HCT116 (cell line): ENCODE results near the gene RBM8A. TPM values are rescaled to one million over a fixed set of nuclear protein-coding genes. Genes with fewer than 3 reads are reported as not detected.
A peak's percentile ranks its signal among the peaks of the same experiment; 100 is the strongest.

ENCODE experiments used
- ATAC-seq: fragments of 200-7000 bp; cut with Tn5 transposase; 2 replicates; pipeline ENCODE4 v1.9.1; 2020; ENCODE audit warnings: mild to moderate bottlenecking, moderate library complexity
- BruUV-seq: library from RNA; stranded (reverse); fragments of 400-500 nt; replicated peaks from 2 replicates; lab custom pipeline; 2021; lab: Mats Ljungman, UMichigan
- CTCF ChIA-PET: fragments of 300-600 bp; sonication (Branson Sonifier 250); formaldehyde crosslinking; loops from one replicate; lab custom pipeline; 2021; ENCODE audit warnings: antibody characterized with exemption; lab: Charles Lee
- POLR2A ChIA-PET: fragments of 300-600, 350-600 bp; sonication (Branson Sonifier 250); formaldehyde crosslinking; loops from one replicate; lab custom pipeline; 2021; ENCODE audit warnings: antibody characterized with exemption; lab: Charles Lee
- RAD21 ChIA-PET, 2 experiments: fragments of 300-600 bp; sonication (Branson Sonifier 250); formaldehyde crosslinking; loops; one replicate each; lab custom pipeline; 2023; ENCODE audit warnings: low total read pairs in 2 of 2; ENCODE audit not compliant: uncharacterized antibody in 2 of 2, unreplicated experiment in 2 of 2, low non-redundant PET in 1 of 2; lab: Charles Lee
- DNase-seq: peaks from one replicate; pipeline ENCODE4 v3.0.0-alpha.2; 2010; ENCODE audit warnings: low read depth, low spot score
- H2AFZ ChIP-seq: fragments of 200-600 bp; shearing (Covaris generic), sonication (generic); 2 replicates; pipeline ENCODE4 v1.6.1; 2017; ENCODE audit warnings: low read depth, mixed run types, mixed read lengths, antibody characterized with exemption, low read length; ENCODE audit not compliant: poor library complexity, severe bottlenecking
- H3K27ac ChIP-seq: 2 replicates; pipeline ENCODE4 v1.5.1; 2012; ENCODE audit warnings: low read depth, low read length
- H3K27me3 ChIP-seq: fragments of 200-600 bp; sonication (generic); 2 replicates; pipeline ENCODE4 v1.6.1; 2016; ENCODE audit warnings: mixed run types, low read length, mixed read lengths; ENCODE audit not compliant: insufficient read depth
- H3K36me3 ChIP-seq, 2 experiments: fragments of 200-500 bp in 1 of 2; fragments of 200-600 bp in 1 of 2; sonication (Bioruptor generic) in 1 of 2; sonication (generic) in 1 of 2; 2 replicates each; pipeline versions ENCODE4 v1.5.1 to v1.6.1; 2014 to 2016; ENCODE audit warnings: low read length in 2 of 2, inconsistent platforms in 1 of 2, mixed read lengths in 1 of 2, mixed run types in 1 of 2; ENCODE audit not compliant: insufficient read depth in 2 of 2, control insufficient read depth in 1 of 2
- H3K4me1 ChIP-seq, 2 experiments: fragments of 200-600 bp in 1 of 2; sonication (generic) in 1 of 2; 2 replicates each; pipeline versions ENCODE4 v1.5.1 to v1.6.1; 2012 to 2017; ENCODE audit warnings: low read length in 2 of 2, inconsistent platforms in 1 of 2, mild to moderate bottlenecking in 1 of 2, mixed read lengths in 1 of 2, mixed run types in 1 of 2, moderate library complexity in 1 of 2; ENCODE audit not compliant: insufficient read depth in 2 of 2, control insufficient read depth in 1 of 2
- H3K4me2 ChIP-seq: fragments of 200-600 bp; sonication (generic); 2 replicates; pipeline ENCODE4 v1.6.1; 2017; ENCODE audit warnings: mixed run types, low read length, mixed read lengths
- H3K4me3 ChIP-seq, 2 experiments: fragments of 200-600 bp in 1 of 2; sonication (generic) in 1 of 2; replicated peaks in 1 of 2; 2 replicates each; pipeline ENCODE4 v1.5.1; 2011 to 2016; ENCODE audit warnings: low read length in 2 of 2, control low read depth in 1 of 2, low read depth in 1 of 2, mild to moderate bottlenecking in 1 of 2, mixed read lengths in 1 of 2, mixed run types in 1 of 2
- H3K79me2 ChIP-seq: fragments of 200-600 bp; sonication (generic); 2 replicates; pipeline ENCODE4 v1.6.1; 2017; ENCODE audit warnings: mild to moderate bottlenecking, mixed run types, low read length, moderate library complexity, mixed read lengths; ENCODE audit not compliant: insufficient read depth
- H3K9ac ChIP-seq: fragments of 200-600 bp; sonication (generic); 2 replicates; pipeline ENCODE4 v1.6.1; 2016; ENCODE audit warnings: low read length, mixed read lengths
- H3K9me2 ChIP-seq: fragments of 200-600 bp; sonication (generic), shearing (Covaris generic); 2 replicates; pipeline ENCODE4 v1.6.1; 2017; ENCODE audit warnings: mixed run types, mild to moderate bottlenecking, moderate library complexity; ENCODE audit not compliant: insufficient read depth
- H3K9me3 ChIP-seq, 2 experiments: fragments of 200-500 bp in 1 of 2; fragments of 200-600 bp in 1 of 2; sonication (Bioruptor generic) in 1 of 2; sonication (generic) in 1 of 2; 2 replicates each; pipeline ENCODE4 v1.6.1; 2014 to 2017; ENCODE audit warnings: low read length in 2 of 2, mixed read lengths in 2 of 2, inconsistent platforms in 1 of 2, low read depth in 1 of 2, mild to moderate bottlenecking in 1 of 2, mixed run types in 1 of 2, moderate library complexity in 1 of 2; ENCODE audit not compliant: control insufficient read depth in 1 of 2, insufficient read depth in 1 of 2
- H4K20me1 ChIP-seq: fragments of 200-600 bp; sonication (generic), shearing (Covaris generic); 2 replicates; pipeline ENCODE4 v1.6.1; 2017; ENCODE audit warnings: mixed run types, mild to moderate bottlenecking, moderate library complexity; ENCODE audit not compliant: insufficient read depth
- CBX3 ChIP-seq: IDR thresholded peaks from 2 replicates; pipeline ENCODE4 v1.6.1; 2012; ENCODE audit warnings: low read depth
- FOSL1 ChIP-seq: IDR thresholded peaks from 2 replicates; pipeline ENCODE4 v1.6.1; 2012; ENCODE audit warnings: low read depth
- JUND ChIP-seq: IDR thresholded peaks from 2 replicates; pipeline ENCODE4 v1.6.1; 2012
- POLR2A ChIP-seq: IDR thresholded peaks from 2 replicates; pipeline ENCODE4 v1.7.0; 2011; ENCODE audit warnings: borderline replicate concordance; ENCODE audit not compliant: insufficient read depth, insufficient read length; ENCODE audit errors: extremely low read depth
- POLR2AphosphoS5 ChIP-seq: IDR thresholded peaks from 2 replicates; pipeline ENCODE4 v1.6.1; 2011; ENCODE audit warnings: mild to moderate bottlenecking, low read depth, low read length, moderate library complexity
- RAD21 ChIP-seq: IDR thresholded peaks from 2 replicates; pipeline ENCODE4 v1.6.1; 2012; ENCODE audit warnings: low read depth, mild to moderate bottlenecking
- SP1 ChIP-seq: IDR thresholded peaks from 2 replicates; pipeline ENCODE4 v1.6.1; 2012; ENCODE audit warnings: low read depth
- SRF ChIP-seq: IDR thresholded peaks from 2 replicates; pipeline ENCODE4 v1.6.1; 2012; ENCODE audit warnings: low read depth
- TCF7L2 ChIP-seq: IDR thresholded peaks from 2 replicates; pipeline ENCODE4 v1.7.0; 2011; ENCODE audit warnings: borderline replicate concordance, inconsistent platforms; ENCODE audit not compliant: insufficient read depth, insufficient read length; ENCODE audit errors: extremely low read depth
- YY1 ChIP-seq: IDR thresholded peaks from 2 replicates; pipeline ENCODE4 v1.6.1; 2011; ENCODE audit warnings: low read length, low read depth, moderate library complexity, mild to moderate bottlenecking; ENCODE audit not compliant: insufficient replicate concordance; ENCODE audit errors: extremely low read depth
- intact Hi-C: fragments of 100-400 bp; cut with micrococcal nuclease; formaldehyde crosslinking; loops from 2 replicates; pipeline ENCODE4 v1.10.0; 2022
- total RNA-seq: library from RNA; stranded (reverse); gene quantifications from one replicate; pipeline ENCODE4 v1.2.1, GENCODE V29; 2021; ENCODE audit not compliant: unreplicated experiment
- TF ChIP-seq, protein P1 (sequence below), 3 experiments: fragments of 200-600 bp in 1 of 3; sonication (generic) in 1 of 3; IDR thresholded peaks in 2 of 3; conservative IDR thresholded peaks in 1 of 3; 2 replicates each; pipeline ENCODE4 v1.5.1; 2012 to 2017; ENCODE audit warnings: low read depth in 2 of 3, low read length in 2 of 3, antibody characterized with exemption in 1 of 3, borderline replicate concordance in 1 of 3, control low read depth in 1 of 3, mild to moderate bottlenecking in 1 of 3, mixed read lengths in 1 of 3, mixed run types in 1 of 3, moderate library complexity in 1 of 3; ENCODE audit not compliant: insufficient read depth in 1 of 3

Gene RBM8A
- total RNA-seq, 1 experiment from 2014 or later: 195 TPM

DNA sequence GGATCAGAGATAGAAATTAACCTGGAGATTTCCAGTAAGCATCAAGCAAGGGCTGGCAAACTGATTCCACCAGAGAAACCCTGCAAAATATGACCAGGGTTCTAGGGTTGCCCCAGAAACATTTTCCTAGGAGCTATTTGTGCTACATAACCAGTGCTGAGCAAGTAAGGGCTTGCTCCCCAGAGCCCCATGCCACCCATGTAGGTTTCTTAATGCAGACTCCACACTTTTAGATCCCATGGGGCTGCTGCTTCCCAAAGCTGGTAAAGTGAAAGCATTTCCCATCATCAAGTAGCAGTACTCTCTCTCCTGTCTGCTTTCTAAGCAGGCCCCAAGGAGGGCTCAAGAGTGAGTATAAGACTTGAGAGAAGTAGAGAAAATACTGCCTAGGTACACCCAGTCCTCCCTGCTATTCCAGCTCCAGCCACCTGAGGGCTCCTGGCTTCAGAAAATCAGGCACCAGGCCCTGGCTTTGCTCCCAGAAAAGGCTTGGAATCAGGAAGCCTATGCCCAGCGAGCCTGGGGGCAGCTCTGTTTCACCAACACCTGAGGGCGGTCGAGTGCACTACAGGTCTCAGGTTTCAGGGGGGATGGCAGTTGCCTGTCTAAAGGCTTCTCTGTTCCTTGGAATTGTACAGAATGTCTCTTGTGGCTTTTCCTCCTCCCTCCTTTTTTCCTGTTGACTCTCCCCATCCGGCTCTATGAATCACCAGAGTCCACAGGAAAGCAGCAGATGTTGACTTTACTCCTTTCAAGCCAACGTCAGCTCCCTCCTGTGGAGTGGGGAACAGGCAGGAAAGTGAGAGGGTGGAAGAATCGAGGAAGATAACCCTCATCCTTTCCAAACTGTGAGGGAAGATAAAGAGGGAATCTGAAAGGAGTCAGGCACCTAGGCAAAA, 35.4 kb downstream of the RBM8A start:
- ATAC-seq: peak; percentile 98
- peak overlapping the region in 1 of 2 experiments; percentile 25; a peak in 2 of 4 replicates for H3K4me3 ChIP-seq
- BruUV-seq: no TSS peak
- peak overlapping the region; percentile 71 for H3K4me2 ChIP-seq
- H4K20me1 ChIP-seq: no peaks in the 10 kb centered on the region
- CTCF ChIA-PET: interaction anchor here (0.7 to 3.3 kb wide), 24 partner anchors 8 to 145 kb away, joined by 3 to 36 read pairs (median 6); partner anchors contain the start of genes ANKRD34A, ITGA10, LIX1L and NUDT17
- peak overlapping the region; percentile 64 for H2AFZ ChIP-seq
- peaks cover 29 to 37% of the 10 kb centered on the region in 2 experiments for H3K4me1 ChIP-seq
- RAD21 ChIA-PET: interaction anchor here (0.8 to 1.7 kb wide), 8 partner anchors 28 to 145 kb away, joined by 3 to 5 read pairs (median 4); partner anchors contain the start of genes PIAS3 (in 2 of the 2) and RBM8A (in 2 of the 2)
- peak overlapping the region; percentile 54 for H3K9ac ChIP-seq
- H3K9me3 ChIP-seq: no peaks in the 10 kb centered on the region
- no peaks in the 10 kb centered on the region for H3K79me2 ChIP-seq
- no peaks in the 10 kb centered on the region for H3K9me2 ChIP-seq
- no peaks in the 10 kb centered on the region for H3K27me3 ChIP-seq
- peak overlapping the region; percentile 78 for H3K27ac ChIP-seq
- POLR2A ChIA-PET: interaction anchor here (0.8 to 2.6 kb wide), 10 partner anchors 16 to 159 kb away, joined by 3 to 21 read pairs (median 6); partner anchors contain the start of genes ANKRD34A, PEX11B, PIAS3 and POLR3GL
- TF ChIP-seq JUND: peak; percentile 78; the same call in 1 of the 2 replicates
- TF ChIP-seq SRF: no peak; the same call in 1 of the 2 replicates
- TF ChIP-seq FOSL1: peak; percentile 65
- TF ChIP-seq YY1: peak; percentile 65
- no peak for TF ChIP-seq POLR2A
- TF ChIP-seq CBX3: peak; percentile 71
- TF ChIP-seq RAD21: peak; percentile 98
- TF ChIP-seq SP1: peak; percentile 92
- TF ChIP-seq, protein P1, sequence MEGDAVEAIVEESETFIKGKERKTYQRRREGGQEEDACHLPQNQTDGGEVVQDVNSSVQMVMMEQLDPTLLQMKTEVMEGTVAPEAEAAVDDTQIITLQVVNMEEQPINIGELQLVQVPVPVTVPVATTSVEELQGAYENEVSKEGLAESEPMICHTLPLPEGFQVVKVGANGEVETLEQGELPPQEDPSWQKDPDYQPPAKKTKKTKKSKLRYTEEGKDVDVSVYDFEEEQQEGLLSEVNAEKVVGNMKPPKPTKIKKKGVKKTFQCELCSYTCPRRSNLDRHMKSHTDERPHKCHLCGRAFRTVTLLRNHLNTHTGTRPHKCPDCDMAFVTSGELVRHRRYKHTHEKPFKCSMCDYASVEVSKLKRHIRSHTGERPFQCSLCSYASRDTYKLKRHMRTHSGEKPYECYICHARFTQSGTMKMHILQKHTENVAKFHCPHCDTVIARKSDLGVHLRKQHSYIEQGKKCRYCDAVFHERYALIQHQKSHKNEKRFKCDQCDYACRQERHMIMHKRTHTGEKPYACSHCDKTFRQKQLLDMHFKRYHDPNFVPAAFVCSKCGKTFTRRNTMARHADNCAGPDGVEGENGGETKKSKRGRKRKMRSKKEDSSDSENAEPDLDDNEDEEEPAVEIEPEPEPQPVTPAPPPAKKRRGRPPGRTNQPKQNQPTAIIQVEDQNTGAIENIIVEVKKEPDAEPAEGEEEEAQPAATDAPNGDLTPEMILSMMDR (IDR thresholded peaks at IDR 0.05 in 2 of 3, conservative IDR thresholded peaks at IDR 0.05 in 1 of 3; ENCODE audit: borderline replicate concordance in 1 of 3, insufficient read depth in 1 of 3, low read depth in 2 of 3, low read length in 2 of 3): peak; percentile 96 to 99 (median 98)
- peak; percentile 57; the same call in 1 of the 2 replicates for TF ChIP-seq POLR2AphosphoS5
- TF ChIP-seq TCF7L2: no peak
- H3K36me3 ChIP-seq: no peaks in the 10 kb centered on the region
- DNase-seq: peak; percentile 97
- intact Hi-C loops: loop anchor here (1.0 to 5.0 kb wide), 3 partner anchors 18 to 121 kb away; partner anchors contain the start of gene ITGA10
